ENCODE data around the gene ZFR.

ZFR gene

GRCh38 chr5:32479096-32479495 lies 34.6 kb upstream of the ZFR start:
- no peak for TF ChIP-seq CTCF (conservative IDR thresholded peaks at IDR 0.05; ENCODE audit: low read depth, low read length)
- DNase-seq (ENCODE audit: low read depth), result no peak
- H3K4me3 ChIP-seq (ENCODE audit: low read length), result no peak overlapping the region

- DNase-seq (ENCODE audit: low read depth), result no peak
- TF ChIP-seq CTCF (conservative IDR thresholded peaks at IDR 0.05; ENCODE audit: low read depth, low read length), result no peak
- H3K4me3 ChIP-seq (ENCODE audit: low read length), result no peak overlapping the region
Measured at GRCh38 chr5:32476891-32477290, 32.4 kb upstream of the ZFR start.

DNA sequence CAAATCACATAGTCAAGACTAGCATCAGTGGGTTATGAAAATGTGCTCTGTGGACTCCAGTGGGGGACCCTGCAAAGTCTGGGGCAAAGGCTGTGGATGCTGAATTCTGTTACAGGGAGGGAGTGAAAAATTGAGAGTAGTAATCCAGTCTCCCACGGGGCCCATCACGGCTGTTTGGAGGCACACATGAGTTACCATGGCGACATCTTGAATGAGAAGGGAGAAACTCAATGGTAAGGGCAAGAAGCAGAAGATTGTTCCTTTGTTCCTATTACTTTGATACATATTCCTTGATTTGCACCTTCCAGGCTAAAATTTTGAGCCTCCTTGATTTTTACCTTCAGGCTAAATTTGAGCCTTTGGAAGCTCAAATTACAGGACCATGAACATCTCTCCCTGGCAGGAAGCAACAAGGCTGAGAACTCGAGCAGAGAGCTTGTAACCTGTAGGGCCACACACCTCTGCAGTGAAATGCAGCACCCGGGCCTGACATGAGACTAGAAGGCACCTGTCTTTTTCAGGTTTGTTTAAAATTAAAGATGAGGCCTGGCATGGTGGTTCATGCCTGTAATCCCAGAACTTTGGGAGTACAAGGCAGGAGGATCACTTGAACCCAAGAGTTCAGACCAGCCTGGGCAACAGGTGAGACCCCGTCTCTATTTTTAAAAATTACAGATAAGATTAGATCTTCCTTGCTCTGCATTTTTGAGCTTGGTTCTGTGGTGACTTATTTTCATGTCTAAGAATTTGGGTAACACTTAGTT lies 31.0 kb upstream of the ZFR start:
- DNase-seq (ENCODE audit: low read depth), result no peak
- no peak for TF ChIP-seq CTCF (conservative IDR thresholded peaks at IDR 0.05; ENCODE audit: low read depth, low read length)
- H3K4me3 ChIP-seq (ENCODE audit: low read length), result no peak overlapping the region

DNA sequence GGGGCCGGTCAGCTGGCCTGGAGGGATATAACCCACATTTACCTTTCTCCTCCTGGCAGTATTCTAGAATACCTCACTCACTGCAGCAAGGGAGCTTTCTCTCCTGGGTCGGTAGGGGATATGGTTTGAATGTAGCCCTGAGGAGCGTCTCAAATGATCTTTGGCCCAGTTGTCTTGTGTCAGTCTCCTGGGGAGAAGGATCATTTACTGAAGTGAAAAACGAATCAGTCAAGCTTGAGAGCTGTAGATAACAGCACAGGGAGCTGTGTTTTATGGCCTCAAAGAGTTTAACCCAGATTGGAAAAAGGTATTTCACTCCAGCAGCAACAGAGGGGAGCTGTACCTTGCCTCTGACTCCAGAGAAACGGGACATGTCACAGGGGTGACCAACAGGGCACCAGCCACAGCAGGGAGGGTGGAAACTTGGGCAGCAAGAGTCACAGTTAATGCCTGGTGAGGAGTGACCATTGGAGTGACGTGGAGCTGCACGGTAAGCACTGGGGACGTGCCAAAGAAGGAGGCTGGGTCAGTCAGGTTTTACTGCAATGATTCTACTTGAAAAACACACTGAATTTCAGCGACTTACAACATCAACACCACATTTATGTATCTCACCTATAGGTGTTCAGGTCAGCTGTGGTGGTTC lies 29.8 kb upstream of the ZFR start:
- TF ChIP-seq CTCF (conservative IDR thresholded peaks at IDR 0.05; ENCODE audit: low read depth, low read length), result no peak
- H3K4me3 ChIP-seq (ENCODE audit: low read length), result no peak overlapping the region
- no peak for DNase-seq (ENCODE audit: low read depth)

DNA sequence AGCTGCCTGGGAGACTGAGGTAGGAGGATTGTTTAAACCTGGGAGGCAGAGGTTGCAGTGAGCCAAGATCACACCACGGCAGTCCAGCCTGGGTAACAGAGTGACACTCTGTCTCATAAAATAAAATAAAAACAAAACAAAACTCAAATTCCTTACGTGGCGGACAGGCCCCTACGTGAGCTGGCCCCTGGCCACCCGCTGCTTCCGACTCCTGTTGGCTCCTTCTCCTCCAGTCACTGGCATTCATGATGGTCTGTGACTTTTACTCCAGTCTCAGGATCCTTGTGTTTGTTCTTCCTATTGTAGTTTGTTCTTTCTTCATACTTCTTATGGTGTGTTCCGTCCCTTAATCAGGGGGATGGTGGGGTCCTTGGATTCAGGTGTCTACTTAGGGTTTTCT lies 28.5 kb upstream of the ZFR start:
- no peak overlapping the region for H3K4me3 ChIP-seq (ENCODE audit: low read length)
- no peak for TF ChIP-seq CTCF (conservative IDR thresholded peaks at IDR 0.05; ENCODE audit: low read depth, low read length)
- no peak for DNase-seq (ENCODE audit: low read depth)

- no peak for DNase-seq (ENCODE audit: low read depth)
- no peak overlapping the region for H3K4me3 ChIP-seq (ENCODE audit: low read length)
- TF ChIP-seq CTCF (conservative IDR thresholded peaks at IDR 0.05; ENCODE audit: low read depth, low read length), result no peak
Measured at GRCh38 chr5:32471784-32472183, 27.2 kb upstream of the ZFR start.

DNA sequence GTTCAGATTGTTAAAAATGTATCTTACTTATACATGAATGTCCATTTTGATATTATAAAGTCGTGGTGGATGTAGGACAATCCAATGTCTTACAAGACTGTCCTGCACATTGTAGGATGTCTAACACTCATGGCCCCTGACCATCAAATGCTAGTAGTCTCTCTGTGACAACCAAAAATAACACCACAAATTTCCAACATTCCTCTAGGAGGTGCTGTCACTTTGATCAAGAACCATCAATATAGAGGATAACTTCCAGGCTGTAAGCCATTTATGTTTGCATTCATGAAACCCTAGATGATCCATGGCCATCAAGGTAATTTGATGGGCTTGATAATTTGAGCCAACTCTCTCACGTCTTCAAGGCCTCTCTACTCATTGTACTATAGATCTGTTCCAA lies 20.5 kb upstream of the ZFR start:
- no peak overlapping the region for H3K4me3 ChIP-seq (ENCODE audit: low read length)
- DNase-seq (ENCODE audit: low read depth), result no peak
- no peak for TF ChIP-seq CTCF (conservative IDR thresholded peaks at IDR 0.05; ENCODE audit: low read depth, low read length)
